Measurements from ENCODE around the gene TMEM115. TPM values are rescaled to one million over a fixed set of nuclear protein-coding genes. Genes with fewer than 3 reads are reported as not detected.

Gene TMEM115
- total and polyA plus RNA-seq, 2 of the 13 experiments (the other 11 are each of a cell fraction or from before 2014, with no cell fraction given) = 22.1 to 30.7 TPM

DNA sequence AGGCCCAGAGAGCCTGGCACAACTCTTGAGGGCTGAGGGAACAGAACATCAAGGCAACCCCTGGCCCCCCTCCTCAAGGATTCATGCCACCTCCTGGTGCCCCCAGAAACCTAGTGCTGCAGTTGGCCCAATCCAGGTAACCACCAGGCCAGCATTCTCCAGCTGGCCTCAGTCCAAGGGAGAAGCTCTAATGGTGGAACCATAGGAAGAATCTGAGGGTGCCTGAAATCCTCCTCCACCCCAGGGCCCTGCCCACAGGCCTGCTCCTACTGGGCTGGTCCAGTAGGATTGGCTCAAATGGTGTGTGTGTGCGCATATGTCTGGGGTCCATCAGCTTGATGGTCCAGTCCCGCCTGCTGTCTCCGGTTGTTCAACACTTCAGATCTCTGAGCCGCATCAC is 44.5 kb downstream of the TMEM115 start (continued):
- TF ChIP-seq, protein P1, sequence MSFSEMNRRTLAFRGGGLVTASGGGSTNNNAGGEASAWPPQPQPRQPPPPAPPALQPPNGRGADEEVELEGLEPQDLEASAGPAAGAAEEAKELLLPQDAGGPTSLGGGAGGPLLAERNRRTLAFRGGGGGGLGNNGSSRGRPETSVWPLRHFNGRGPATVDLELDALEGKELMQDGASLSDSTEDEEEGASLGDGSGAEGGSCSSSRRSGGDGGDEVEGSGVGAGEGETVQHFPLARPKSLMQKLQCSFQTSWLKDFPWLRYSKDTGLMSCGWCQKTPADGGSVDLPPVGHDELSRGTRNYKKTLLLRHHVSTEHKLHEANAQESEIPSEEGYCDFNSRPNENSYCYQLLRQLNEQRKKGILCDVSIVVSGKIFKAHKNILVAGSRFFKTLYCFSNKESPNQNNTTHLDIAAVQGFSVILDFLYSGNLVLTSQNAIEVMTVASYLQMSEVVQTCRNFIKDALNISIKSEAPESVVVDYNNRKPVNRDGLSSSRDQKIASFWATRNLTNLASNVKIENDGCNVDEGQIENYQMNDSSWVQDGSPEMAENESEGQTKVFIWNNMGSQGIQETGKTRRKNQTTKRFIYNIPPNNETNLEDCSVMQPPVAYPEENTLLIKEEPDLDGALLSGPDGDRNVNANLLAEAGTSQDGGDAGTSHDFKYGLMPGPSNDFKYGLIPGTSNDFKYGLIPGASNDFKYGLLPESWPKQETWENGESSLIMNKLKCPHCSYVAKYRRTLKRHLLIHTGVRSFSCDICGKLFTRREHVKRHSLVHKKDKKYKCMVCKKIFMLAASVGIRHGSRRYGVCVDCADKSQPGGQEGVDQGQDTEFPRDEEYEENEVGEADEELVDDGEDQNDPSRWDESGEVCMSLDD (CRISPR knock-in tag; IDR thresholded peaks at IDR 0.05; ENCODE audit: borderline replicate concordance) = no peak
- TF ChIP-seq GATAD2A (CRISPR knock-in tag; IDR thresholded peaks at IDR 0.05) (no peak), PCBP1 (IDR thresholded peaks at IDR 0.05; ENCODE audit: borderline replicate concordance, low read depth, low read length) (no peak)
- TF ChIP-seq, protein P2, sequence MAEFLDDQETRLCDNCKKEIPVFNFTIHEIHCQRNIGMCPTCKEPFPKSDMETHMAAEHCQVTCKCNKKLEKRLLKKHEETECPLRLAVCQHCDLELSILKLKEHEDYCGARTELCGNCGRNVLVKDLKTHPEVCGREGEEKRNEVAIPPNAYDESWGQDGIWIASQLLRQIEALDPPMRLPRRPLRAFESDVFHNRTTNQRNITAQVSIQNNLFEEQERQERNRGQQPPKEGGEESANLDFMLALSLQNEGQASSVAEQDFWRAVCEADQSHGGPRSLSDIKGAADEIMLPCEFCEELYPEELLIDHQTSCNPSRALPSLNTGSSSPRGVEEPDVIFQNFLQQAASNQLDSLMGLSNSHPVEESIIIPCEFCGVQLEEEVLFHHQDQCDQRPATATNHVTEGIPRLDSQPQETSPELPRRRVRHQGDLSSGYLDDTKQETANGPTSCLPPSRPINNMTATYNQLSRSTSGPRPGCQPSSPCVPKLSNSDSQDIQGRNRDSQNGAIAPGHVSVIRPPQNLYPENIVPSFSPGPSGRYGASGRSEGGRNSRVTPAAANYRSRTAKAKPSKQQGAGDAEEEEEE (CRISPR knock-in tag; IDR thresholded peaks at IDR 0.05; ENCODE audit: borderline replicate concordance) = no peak

DNA sequence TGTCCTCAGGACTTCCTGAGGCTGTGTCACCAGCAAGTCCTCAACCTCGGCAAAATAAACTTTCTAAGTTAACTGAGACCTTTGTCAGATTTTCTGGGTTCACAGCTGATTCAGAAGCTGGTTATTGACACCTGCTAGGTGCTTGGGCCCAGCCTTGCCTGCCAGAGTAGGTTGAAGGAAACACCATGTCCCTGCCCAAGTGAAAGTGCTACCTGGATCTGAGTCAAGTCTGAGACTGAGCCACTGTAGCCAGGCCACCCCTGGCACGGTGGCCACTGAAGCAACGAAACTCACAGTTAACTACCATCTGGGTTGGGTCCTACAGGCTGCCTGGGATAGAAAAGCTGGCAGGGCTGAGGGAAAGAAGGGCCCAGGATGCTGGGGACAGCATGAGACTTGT is 45.0 kb downstream of the TMEM115 start:
- no peak for DNase-seq (ENCODE audit: low spot score)
- WGBS (ENCODE audit: low lambda C conversion rate) = 85% methylated on average over 3 of the region's 3 CpGs
- POLR2A ChIA-PET = interaction anchor here (0.8 to 13.0 kb wide), 5 partner anchors 14 to 111 kb away, joined by 3 to 222 read pairs (median 3); partner anchors contain the start of genes GNAI2, HYAL1, HYAL3 and LSMEM2
- peak overlapping the region; percentile 27 for H3K27ac ChIP-seq (ENCODE audit: extremely low read length, insufficient read depth, low read length)
- in situ Hi-C loops (cut with HindIII; ENCODE audit: extremely low pct_ligation_motif_present, low pct_unique_long_range_greater_than_20kb) (no loop called here), intact Hi-C loops (cut with micrococcal nuclease; ENCODE audit: unreplicated experiment) (no loop called here)
- no peak for FAIRE-seq
- H3K9ac ChIP-seq (ENCODE audit: insufficient read depth, low read depth, low read length) = no peak overlapping the region
- no TSS peak for BruUV-seq (replicated peaks)
- no peak for TF ChIP-seq MTA1 (CRISPR knock-in tag; IDR thresholded peaks at IDR 0.05; ENCODE audit: borderline replicate concordance)
- TF ChIP-seq ZNF776 (CRISPR knock-in tag; IDR thresholded peaks at IDR 0.05) = no peak
- TF ChIP-seq, protein P3, sequence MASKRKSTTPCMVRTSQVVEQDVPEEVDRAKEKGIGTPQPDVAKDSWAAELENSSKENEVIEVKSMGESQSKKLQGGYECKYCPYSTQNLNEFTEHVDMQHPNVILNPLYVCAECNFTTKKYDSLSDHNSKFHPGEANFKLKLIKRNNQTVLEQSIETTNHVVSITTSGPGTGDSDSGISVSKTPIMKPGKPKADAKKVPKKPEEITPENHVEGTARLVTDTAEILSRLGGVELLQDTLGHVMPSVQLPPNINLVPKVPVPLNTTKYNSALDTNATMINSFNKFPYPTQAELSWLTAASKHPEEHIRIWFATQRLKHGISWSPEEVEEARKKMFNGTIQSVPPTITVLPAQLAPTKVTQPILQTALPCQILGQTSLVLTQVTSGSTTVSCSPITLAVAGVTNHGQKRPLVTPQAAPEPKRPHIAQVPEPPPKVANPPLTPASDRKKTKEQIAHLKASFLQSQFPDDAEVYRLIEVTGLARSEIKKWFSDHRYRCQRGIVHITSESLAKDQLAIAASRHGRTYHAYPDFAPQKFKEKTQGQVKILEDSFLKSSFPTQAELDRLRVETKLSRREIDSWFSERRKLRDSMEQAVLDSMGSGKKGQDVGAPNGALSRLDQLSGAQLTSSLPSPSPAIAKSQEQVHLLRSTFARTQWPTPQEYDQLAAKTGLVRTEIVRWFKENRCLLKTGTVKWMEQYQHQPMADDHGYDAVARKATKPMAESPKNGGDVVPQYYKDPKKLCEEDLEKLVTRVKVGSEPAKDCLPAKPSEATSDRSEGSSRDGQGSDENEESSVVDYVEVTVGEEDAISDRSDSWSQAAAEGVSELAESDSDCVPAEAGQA (IDR thresholded peaks at IDR 0.05; ENCODE audit: low read depth) = no peak
- TF ChIP-seq, protein P3 (CRISPR knock-in tag; IDR thresholded peaks at IDR 0.05; ENCODE audit: borderline replicate concordance) = no peak
- TF ChIP-seq REL (CRISPR knock-in tag; conservative IDR thresholded peaks at IDR 0.05) = no peak
- TF ChIP-seq, protein P4, sequence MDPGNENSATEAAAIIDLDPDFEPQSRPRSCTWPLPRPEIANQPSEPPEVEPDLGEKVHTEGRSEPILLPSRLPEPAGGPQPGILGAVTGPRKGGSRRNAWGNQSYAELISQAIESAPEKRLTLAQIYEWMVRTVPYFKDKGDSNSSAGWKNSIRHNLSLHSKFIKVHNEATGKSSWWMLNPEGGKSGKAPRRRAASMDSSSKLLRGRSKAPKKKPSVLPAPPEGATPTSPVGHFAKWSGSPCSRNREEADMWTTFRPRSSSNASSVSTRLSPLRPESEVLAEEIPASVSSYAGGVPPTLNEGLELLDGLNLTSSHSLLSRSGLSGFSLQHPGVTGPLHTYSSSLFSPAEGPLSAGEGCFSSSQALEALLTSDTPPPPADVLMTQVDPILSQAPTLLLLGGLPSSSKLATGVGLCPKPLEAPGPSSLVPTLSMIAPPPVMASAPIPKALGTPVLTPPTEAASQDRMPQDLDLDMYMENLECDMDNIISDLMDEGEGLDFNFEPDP (CRISPR knock-in tag; conservative IDR thresholded peaks at IDR 0.05) = no peak
- peaks cover 16 to 29% of the 10 kb centered on the region in 2 experiments for H3K36me3 ChIP-seq (replicated peaks in 1 of 2; ENCODE audit: control insufficient read depth in 1 of 2, insufficient read depth in 2 of 2, low read length in 2 of 2)
- no peak overlapping the region for H2AFZ ChIP-seq (ENCODE audit: low read length)
- peaks cover 10% of the 10 kb centered on the region for H3K79me2 ChIP-seq (ENCODE audit: insufficient read depth, low read length)
- H3K9me3 ChIP-seq (ENCODE audit: low read length) = no peaks in the 10 kb centered on the region
- H3K4me3 ChIP-seq (replicated peaks in 1 of 3; ENCODE audit: insufficient read depth in 1 of 3, low read depth in 2 of 3, low read length in 3 of 3) = no peak overlapping the region
- no peak overlapping the region for H3K4me2 ChIP-seq (ENCODE audit: low read depth, low read length)
- CTCF ChIA-PET (ENCODE audit: low intra/inter-chr PET ratio, low total read pairs) = no interaction called here
- H4K20me1 ChIP-seq (ENCODE audit: insufficient read depth, low read length) = no peaks in the 10 kb centered on the region
- H3K27me3 ChIP-seq (ENCODE audit: control insufficient read depth in 1 of 2, insufficient read depth in 2 of 2, low read length in 2 of 2) = no peaks in the 10 kb centered on the region
- H3K4me1 ChIP-seq (ENCODE audit: insufficient read depth, low read length) = peaks cover 42% of the 10 kb centered on the region
- ATAC-seq = no peak; the same call in 2 of the 3 replicates

Measured in HepG2 (cell line).